Activated naive CD4-positive, alpha-beta T cell treated with anti-CD3 and anti-CD28 coated beads, Interleukin-2, amount 10 ng/mL, durations not matched to agents 7 days and 5 days (primary cell): ENCODE results near the gene ANKRD16.
"Not testable (repeated sequence)": the region's sequence is repeated elsewhere in the genome, so short reads cannot be mapped to it uniquely, and the experiment has no call there.

Experiments
- CTCF ChIA-PET: fragments of 350-600 bp; sonication (Branson Sonifier 250); formaldehyde crosslinking; loops from one replicate; lab custom pipeline; 2021; ENCODE audit warnings: antibody characterized with exemption; lab: Charles Lee
- DNase-seq: peaks from one replicate; pipeline ENCODE4 v3.0.0-alpha.2; 2020
- H3K27ac Mint-ChIP-seq: one replicate; pipeline ENCODE4 v1.8.0; 2021; ENCODE audit warnings: mild to moderate bottlenecking, moderate library complexity, mixed read lengths
- H3K27me3 Mint-ChIP-seq: one replicate; pipeline ENCODE4 v1.8.0; 2021; ENCODE audit warnings: mild to moderate bottlenecking, mixed read lengths
- H3K36me3 Mint-ChIP-seq: one replicate; pipeline ENCODE4 v1.8.0; 2021; ENCODE audit warnings: mixed read lengths
- H3K4me1 Mint-ChIP-seq: one replicate; pipeline ENCODE4 v1.8.0; 2021; ENCODE audit warnings: mixed read lengths
- H3K4me3 Mint-ChIP-seq: one replicate; pipeline ENCODE4 v1.8.0; 2021; ENCODE audit warnings: mild to moderate bottlenecking, moderate library complexity, mixed read lengths
- H3K9me3 Mint-ChIP-seq: one replicate; pipeline ENCODE4 v1.8.0; 2021; ENCODE audit warnings: mixed read lengths

ANKRD16 gene

DNA sequence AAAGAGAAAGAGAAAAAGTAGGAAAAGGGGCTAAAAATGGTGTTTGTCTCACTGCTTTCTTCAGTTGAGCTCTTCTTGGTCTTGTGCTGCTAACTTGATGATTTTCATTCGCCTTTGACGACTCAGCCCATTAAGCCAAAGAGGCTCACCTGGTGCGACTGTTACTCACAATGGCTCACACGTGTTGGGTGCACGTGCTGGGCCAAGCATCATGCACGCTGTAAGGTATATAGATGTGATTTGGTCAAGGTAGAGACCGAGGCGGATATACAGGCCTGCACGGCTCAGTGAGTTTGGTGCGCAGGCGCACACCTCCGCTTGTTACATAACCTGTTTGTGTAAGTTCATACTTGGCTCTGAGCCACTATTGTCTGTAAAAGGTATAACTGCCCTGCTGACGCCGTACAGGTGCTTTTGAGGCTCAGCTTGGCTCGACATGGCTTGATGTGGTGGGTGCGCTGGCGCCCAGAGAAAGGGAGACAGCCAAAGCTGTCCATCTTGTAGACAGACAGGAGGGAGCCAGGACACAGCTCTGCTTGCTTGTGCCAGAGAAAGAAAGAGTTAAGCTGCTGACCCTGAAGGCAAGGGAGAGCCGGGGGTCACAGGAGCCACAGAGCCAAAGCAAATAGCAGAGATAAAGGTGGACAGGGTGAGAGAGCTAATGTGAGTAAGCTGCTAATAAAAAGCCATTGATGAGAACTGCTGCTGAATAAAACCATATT lies 33.6 kb downstream of the ANKRD16 start:
- Mint-ChIP-seq H3K4me1 (no peaks in the 10 kb centered on the region), H3K4me3 (no peak overlapping the region), H3K27me3 (peaks cover 15% of the 10 kb centered on the region), H3K27ac (no peak overlapping the region), H3K36me3 (no peaks in the 10 kb centered on the region), H3K9me3 (no peaks in the 10 kb centered on the region)
- DNase-seq = no peak
- CTCF ChIA-PET = no interaction called here

DNA sequence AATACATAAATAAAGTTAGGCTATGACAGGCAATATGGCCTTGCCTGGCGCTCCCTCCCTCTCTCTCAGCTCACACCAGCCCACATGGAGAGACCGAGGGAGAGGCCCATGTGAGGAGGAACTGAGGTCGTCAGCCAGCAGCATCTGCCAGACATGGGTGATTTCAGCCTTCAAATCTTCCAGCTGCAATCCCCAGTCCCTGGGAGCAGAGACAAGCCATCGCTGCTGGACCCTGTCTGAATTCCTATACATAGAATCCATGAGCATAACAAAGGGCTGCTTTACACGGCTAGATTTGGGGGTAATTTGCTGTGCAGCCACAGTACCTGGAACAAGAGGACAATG lies 35.6 kb downstream of the ANKRD16 start:
- Mint-ChIP-seq H3K36me3 (no peaks in the 10 kb centered on the region), H3K4me3 (no peak overlapping the region), H3K4me1 (no peaks in the 10 kb centered on the region), H3K9me3 (no peaks in the 10 kb centered on the region), H3K27me3 (peaks cover 15% of the 10 kb centered on the region), H3K27ac (no peak overlapping the region)
- DNase-seq = no peak
- CTCF ChIA-PET = no interaction called here

DNA sequence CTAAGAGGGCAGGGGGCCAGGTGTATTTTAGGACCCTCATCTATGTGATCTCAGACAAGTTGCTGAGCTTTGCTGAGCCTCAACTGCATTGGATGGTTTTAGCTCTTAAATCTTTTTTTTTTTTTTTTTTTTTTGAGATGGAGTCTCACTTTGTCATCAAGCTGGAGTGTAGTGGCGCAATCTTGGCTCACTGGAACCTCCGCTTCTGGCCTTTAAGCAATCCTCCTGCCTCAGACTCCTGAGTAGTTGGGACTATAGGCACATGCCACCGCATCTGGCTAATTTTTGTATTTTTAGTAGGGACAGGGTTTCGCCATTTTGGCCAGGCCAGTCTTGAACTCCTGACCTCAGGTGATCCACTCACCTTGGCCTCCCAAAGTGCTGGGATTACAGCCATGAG lies 43.0 kb downstream of the ANKRD16 start:
- H3K27ac Mint-ChIP-seq, CTCF ChIA-PET, H3K9me3 Mint-ChIP-seq, DNase-seq, H3K4me3 Mint-ChIP-seq, H3K36me3 Mint-ChIP-seq, H3K4me1 Mint-ChIP-seq, H3K27me3 Mint-ChIP-seq: not testable (repeated sequence)

DNA sequence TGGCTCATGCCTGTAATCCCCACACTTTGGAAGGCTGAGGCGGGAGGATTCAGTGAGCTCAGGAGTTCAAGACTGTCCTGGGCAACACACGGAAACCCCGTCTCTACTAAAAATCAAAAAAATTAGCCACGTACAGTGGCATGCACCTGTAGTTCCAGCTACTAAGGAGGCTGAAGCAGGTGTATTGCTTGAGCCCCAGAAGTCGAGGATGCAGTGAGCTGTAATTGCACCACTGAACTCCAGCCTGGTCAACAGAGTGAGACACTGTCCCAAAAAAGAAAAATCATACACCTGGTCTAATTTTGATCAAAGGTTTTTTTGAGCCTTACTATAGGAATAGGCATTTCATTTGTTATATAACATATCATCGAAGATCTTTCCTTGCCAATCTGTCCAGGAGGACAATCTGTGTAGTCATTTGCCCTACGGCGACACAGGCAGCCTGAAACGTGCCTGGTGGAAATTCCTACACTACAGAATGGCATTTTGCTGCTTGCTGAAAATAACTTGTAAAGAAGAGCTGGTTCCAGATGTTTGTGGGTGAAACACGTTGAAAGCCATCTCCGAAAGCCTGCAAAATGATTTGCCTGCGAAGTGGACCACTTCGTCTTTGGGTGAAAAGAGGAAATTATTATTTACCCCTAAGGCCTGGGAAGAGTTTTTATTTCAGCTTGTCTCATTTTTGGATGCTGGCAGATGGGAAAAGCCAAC lies 45.2 kb downstream of the ANKRD16 start:
- Mint-ChIP-seq H3K4me1 (no peaks in the 10 kb centered on the region), H3K27ac (no peak overlapping the region), H3K36me3 (no peaks in the 10 kb centered on the region), H3K27me3 (peaks cover 15% of the 10 kb centered on the region), H3K4me3 (no peak overlapping the region), H3K9me3 (no peaks in the 10 kb centered on the region)
- CTCF ChIA-PET = interaction anchor here (0.7 to 1.8 kb wide), 3 partner anchors 10 to 408 kb away, joined by 3 to 7 read pairs (median 4); no protein-coding TSS in a partner anchor
- DNase-seq = no peak

DNA sequence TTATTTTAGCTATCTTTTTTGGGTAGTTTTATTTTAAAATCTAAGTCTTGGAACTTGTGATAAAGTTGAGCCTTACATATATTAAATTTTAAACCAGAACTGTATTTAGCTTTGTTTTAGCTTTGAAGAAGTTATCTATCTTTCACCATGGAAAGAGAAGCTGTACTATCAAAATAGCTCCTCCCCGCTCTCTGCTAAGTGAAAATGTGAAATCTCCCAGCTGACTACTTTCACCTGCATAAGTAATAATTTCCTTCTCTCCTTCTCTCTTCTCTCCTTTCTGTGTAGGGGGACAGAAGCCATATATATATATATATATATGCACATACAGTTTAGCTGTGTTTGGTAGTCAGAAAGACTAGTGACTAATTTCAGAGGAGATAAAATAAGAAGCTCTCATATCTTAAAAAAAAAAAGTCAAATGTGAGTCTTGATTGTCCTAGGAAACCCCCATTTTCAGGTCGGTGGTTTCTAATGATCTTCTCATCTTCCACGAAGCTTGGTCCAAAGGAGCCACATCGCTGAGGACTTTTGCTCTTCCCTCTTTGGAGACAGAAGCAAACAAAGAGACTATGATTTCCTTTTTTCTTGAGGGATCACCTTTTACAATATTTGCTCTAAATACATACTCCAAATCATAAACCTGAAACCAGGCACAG lies 45.9 kb downstream of the ANKRD16 start:
- CTCF ChIA-PET = interaction anchor here (0.7 to 1.8 kb wide), 3 partner anchors 9 to 407 kb away, joined by 3 to 7 read pairs (median 4); no protein-coding TSS in a partner anchor
- no peaks in the 10 kb centered on the region for H3K4me1 Mint-ChIP-seq
- peaks cover 18% of the 10 kb centered on the region for H3K27me3 Mint-ChIP-seq
- no peak overlapping the region for H3K27ac Mint-ChIP-seq
- DNase-seq = no peak
- no peaks in the 10 kb centered on the region for H3K36me3 Mint-ChIP-seq
- no peaks in the 10 kb centered on the region for H3K9me3 Mint-ChIP-seq
- no peak overlapping the region for H3K4me3 Mint-ChIP-seq

- H3K27me3 Mint-ChIP-seq = peaks cover 18% of the 10 kb centered on the region
- no peak for DNase-seq
- no peak overlapping the region for H3K27ac Mint-ChIP-seq
- no peak overlapping the region for H3K4me3 Mint-ChIP-seq
- H3K4me1 Mint-ChIP-seq = no peaks in the 10 kb centered on the region
- H3K9me3 Mint-ChIP-seq = no peaks in the 10 kb centered on the region
- CTCF ChIA-PET = no interaction called here
- no peaks in the 10 kb centered on the region for H3K36me3 Mint-ChIP-seq
Observed at GRCh38 chr10:5841965-5842364, 47.7 kb downstream of the ANKRD16 start.

- Mint-ChIP-seq H3K27me3 (peaks cover 19% of the 10 kb centered on the region), H3K4me1 (no peaks in the 10 kb centered on the region), H3K27ac (peak overlapping the region; percentile 19), H3K4me3 (no peak overlapping the region), H3K9me3 (no peaks in the 10 kb centered on the region), H3K36me3 (no peaks in the 10 kb centered on the region)
- CTCF ChIA-PET = interaction anchor here (0.6 kb wide), 1 partner anchor 117 kb away, joined by 3 read pairs; no protein-coding TSS in a partner anchor
- no peak for DNase-seq
Observed at GRCh38 chr10:5840314-5841307, 49.1 kb downstream of the ANKRD16 start.

DNA sequence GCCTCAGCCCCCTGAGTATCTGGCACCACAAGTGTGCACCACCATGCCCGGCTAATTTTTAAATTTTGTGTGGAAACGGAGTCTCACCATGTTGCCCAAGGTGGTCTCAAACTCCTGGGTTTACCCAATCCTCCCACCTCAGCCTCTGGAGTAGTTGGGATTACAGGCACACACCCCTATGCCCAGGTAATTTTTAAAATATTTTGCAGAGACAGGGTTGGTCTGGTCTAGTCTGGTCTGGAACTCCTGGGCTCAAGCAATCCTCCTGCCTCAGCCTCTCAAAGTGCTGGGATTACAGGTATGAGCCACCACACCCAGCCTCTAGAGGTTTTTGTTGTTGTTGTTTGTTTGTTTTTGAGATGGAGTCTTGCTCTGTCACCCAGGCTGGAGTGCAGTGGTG lies 53.5 kb downstream of the ANKRD16 start:
- H3K27me3 Mint-ChIP-seq = peaks cover 24% of the 10 kb centered on the region
- H3K4me3 Mint-ChIP-seq, H3K36me3 Mint-ChIP-seq, H3K4me1 Mint-ChIP-seq, H3K9me3 Mint-ChIP-seq, CTCF ChIA-PET, H3K27ac Mint-ChIP-seq, DNase-seq: not testable (repeated sequence)

- no peak overlapping the region for H3K27ac Mint-ChIP-seq
- H3K27me3 Mint-ChIP-seq = peaks cover 23% of the 10 kb centered on the region
- H3K4me1 Mint-ChIP-seq = no peaks in the 10 kb centered on the region
- H3K4me3 Mint-ChIP-seq = no peak overlapping the region
- H3K36me3 Mint-ChIP-seq = no peaks in the 10 kb centered on the region
- CTCF ChIA-PET = no interaction called here
- DNase-seq = no peak
- no peaks in the 10 kb centered on the region for H3K9me3 Mint-ChIP-seq
Observed at GRCh38 chr10:5835446-5836095, 54.1 kb downstream of the ANKRD16 start.

DNA sequence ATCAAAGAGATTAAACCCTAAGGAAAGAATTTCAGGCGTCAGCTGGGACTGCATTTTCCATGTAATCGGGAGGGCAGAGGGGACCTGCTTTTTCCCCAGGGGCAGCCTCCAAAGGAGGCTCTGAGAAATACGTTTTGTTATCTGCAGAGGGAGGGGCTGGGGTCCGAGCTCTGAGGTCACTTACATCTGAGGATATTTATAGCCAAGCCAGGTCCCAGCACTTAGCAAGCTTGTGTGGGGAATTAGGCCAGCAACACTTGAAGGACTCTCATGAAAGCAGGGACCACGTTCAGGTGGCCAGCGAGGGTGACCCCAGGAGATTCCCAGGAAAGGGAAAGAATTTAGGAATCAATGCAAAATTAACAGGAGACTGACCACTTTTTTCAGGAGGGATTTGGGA lies 55.9 kb downstream of the ANKRD16 start:
- Mint-ChIP-seq H3K9me3 (no peaks in the 10 kb centered on the region), H3K4me3 (no peak overlapping the region), H3K27me3 (peaks cover 15% of the 10 kb centered on the region), H3K36me3 (no peaks in the 10 kb centered on the region), H3K4me1 (no peaks in the 10 kb centered on the region), H3K27ac (no peak overlapping the region)
- no peak for DNase-seq
- CTCF ChIA-PET = interaction anchor here (1.2 kb wide), 1 partner anchor 10 kb away, joined by 4 read pairs; no protein-coding TSS in a partner anchor

- DNase-seq = no peak
- Mint-ChIP-seq H3K27ac (no peak overlapping the region), H3K27me3 (peaks cover 18% of the 10 kb centered on the region), H3K4me3 (no peak overlapping the region), H3K36me3 (no peaks in the 10 kb centered on the region), H3K4me1 (no peaks in the 10 kb centered on the region), H3K9me3 (no peaks in the 10 kb centered on the region)
- CTCF ChIA-PET = interaction anchor here (1.0 kb wide), 1 partner anchor 203 kb away, joined by 3 read pairs; no protein-coding TSS in a partner anchor
Observed at GRCh38 chr10:5832946-5833345, 56.7 kb downstream of the ANKRD16 start.

- Mint-ChIP-seq H3K27me3 (peaks cover 22% of the 10 kb centered on the region), H3K4me1 (no peaks in the 10 kb centered on the region), H3K36me3 (no peaks in the 10 kb centered on the region), H3K27ac (peak overlapping the region; percentile 19), H3K9me3 (no peaks in the 10 kb centered on the region), H3K4me3 (no peak overlapping the region)
- no peak for DNase-seq
- CTCF ChIA-PET = no interaction called here
Observed at GRCh38 chr10:5831446-5831782, 58.3 kb downstream of the ANKRD16 start.

- no peak for DNase-seq
- no peaks in the 10 kb centered on the region for H3K9me3 Mint-ChIP-seq
- no peaks in the 10 kb centered on the region for H3K4me1 Mint-ChIP-seq
- no peaks in the 10 kb centered on the region for H3K36me3 Mint-ChIP-seq
- H3K27ac Mint-ChIP-seq = peak overlapping the region; percentile 19
- H3K27me3 Mint-ChIP-seq = peaks cover 22% of the 10 kb centered on the region
- CTCF ChIA-PET = no interaction called here
- no peak overlapping the region for H3K4me3 Mint-ChIP-seq
Observed at GRCh38 chr10:5830629-5831445, 58.9 kb downstream of the ANKRD16 start.
